H1 (cell line): Measurements from ENCODE around the gene ATP6V1E1. TPM values are rescaled to one million over a fixed set of nuclear protein-coding genes. Genes with fewer than 3 reads are reported as not detected.

Experiments used
- EGR1 ChIP-seq: IDR thresholded peaks from 2 replicates; pipeline ENCODE4 v1.6.1; 2011; ENCODE audit warnings: low read depth, low read length, borderline replicate concordance
- HDAC6 ChIP-seq: IDR thresholded peaks from one replicate; pipeline ENCODE4 v1.7.1; 2012; ENCODE audit warnings: low read depth, mild to moderate bottlenecking, inconsistent platforms, low read length, moderate library complexity
- POLR2A ChIP-seq, 2 experiments: IDR thresholded peaks; 1 replicate in 1 of 2; 2 replicates in 1 of 2; pipeline ENCODE4 v1.6.1; 2011; ENCODE audit warnings: low read depth in 2 of 2, low read length in 2 of 2, mild to moderate bottlenecking in 2 of 2; ENCODE audit errors: control extremely low read depth in 1 of 2
- POU5F1 ChIP-seq: IDR thresholded peaks from 2 replicates; pipeline ENCODE4 v1.6.1; 2011; ENCODE audit warnings: low read depth, mild to moderate bottlenecking, low read length, moderate library complexity
- SAP30 ChIP-seq: fragments of 300-600 bp; sonication (generic); IDR thresholded peaks from 2 replicates; pipeline ENCODE4 v1.7.1; 2012; ENCODE audit warnings: low read length, moderate library complexity, mild to moderate bottlenecking, inconsistent platforms; ENCODE audit not compliant: insufficient read depth, insufficient replicate concordance
- TAF7 ChIP-seq: optimal IDR thresholded peaks from 2 replicates; pipeline ENCODE3; 2011; ENCODE audit warnings: low read depth, mild to moderate bottlenecking, inconsistent platforms, low read length, moderate library complexity, borderline replicate concordance
- ZNF274 ChIP-seq: IDR thresholded peaks from 2 replicates; pipeline ENCODE4 v1.7.0; 2012; ENCODE audit warnings: low read length, borderline replicate concordance; ENCODE audit errors: extremely low read depth
- polyA plus RNA-seq, 7 experiments: library from polyadenylated mRNA; depleted of rRNA in 3 of 7; stranded (reverse) in 5 of 7; unstranded in 2 of 7; fragments of >200 nt in 5 of 7; fragments of 200-250 nt in 2 of 7; gene quantifications; 1 replicate in 5 of 7; 2 replicates in 1 of 7; 4 replicates in 1 of 7; pipeline versions ENCODE4 v1.2.1 to v1.2.3, GENCODE V29; 2011 to 2013; ENCODE audit warnings: missing spikeins in 2 of 7, mixed read lengths in 2 of 7
- total RNA-seq: library from RNA; stranded (reverse); fragmentation: NEBNext Ultra II Directional; extraction: Animal tissue kit (Norgen Biotek cat#: 25700); gene quantifications from 2 replicates; pipeline ENCODE4 v1.2.1, GENCODE V29; 2021

The ATP6V1E1 gene
- total and polyA plus RNA-seq, 2 of the 8 experiments (the other 6 are each of a cell fraction or from before 2014, with no cell fraction given) = 80.4 to 88.1 TPM

DNA sequence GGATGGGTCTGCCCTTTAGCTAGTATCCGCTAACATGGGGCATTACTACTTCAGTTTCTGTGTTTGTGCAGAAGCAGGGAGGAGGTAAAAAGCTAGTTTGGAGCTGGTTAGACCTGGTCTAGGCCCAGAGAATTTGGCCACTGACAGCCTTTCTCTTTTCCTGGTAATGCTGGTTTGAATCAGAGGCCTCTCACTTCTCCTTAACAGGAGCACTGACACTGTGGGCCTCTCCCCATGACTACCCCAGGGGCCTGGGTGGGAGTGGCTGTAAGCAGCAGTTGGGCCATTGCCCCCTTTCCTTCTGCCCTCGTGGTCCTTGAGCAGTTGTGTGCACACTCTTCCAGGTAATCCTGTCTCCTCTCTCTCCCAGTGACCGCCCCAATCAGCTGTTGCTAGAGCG, 73.7 kb downstream of the ATP6V1E1 start (continued):
- no peak for TF ChIP-seq ZNF274
- TF ChIP-seq POU5F1 = no peak
- no peak for TF ChIP-seq EGR1
- TF ChIP-seq POLR2A (IDR thresholded peaks at IDR 0.05; ENCODE audit: control extremely low read depth in 1 of 2, low read depth in 2 of 2, low read length in 2 of 2) = no peak
- no peak for TF ChIP-seq TAF7
- no peak for TF ChIP-seq HDAC6
- TF ChIP-seq SAP30 = no peak
